WERI-Rb-1 (cell line): ENCODE results near the gene POMT2.

Source experiments
- DNase-seq: peaks from one replicate; pipeline ENCODE4 v3.0.0-alpha.2; 2020
- H3K27ac ChIP-seq: fragments of 250-450 bp; sonication (Bioruptor Pico); 2 replicates; pipeline ENCODE4 v1.5.1; 2020; ENCODE audit warnings: mild to moderate bottlenecking, moderate library complexity
- H3K27me3 ChIP-seq: fragments of 250-450 bp; sonication (Bioruptor Pico); 2 replicates; pipeline ENCODE4 v1.5.1; 2021; ENCODE audit warnings: mild to moderate bottlenecking, low read depth, moderate library complexity; ENCODE audit not compliant: insufficient read depth, severe bottlenecking
- H3K36me3 ChIP-seq: fragments of 250-450 bp; sonication (Bioruptor Pico); 2 replicates; pipeline ENCODE4 v1.5.1; 2020; ENCODE audit warnings: mild to moderate bottlenecking, moderate library complexity
- H3K4me3 ChIP-seq: 2 replicates; pipeline ENCODE4 v1.5.1; 2011; ENCODE audit warnings: low read depth, mild to moderate bottlenecking, control low read depth, low read length
- H3K9me3 ChIP-seq: fragments of 250-450 bp; sonication (Bioruptor Pico); 2 replicates; pipeline ENCODE4 v1.5.1; 2021; ENCODE audit warnings: mild to moderate bottlenecking, moderate library complexity; ENCODE audit not compliant: severe bottlenecking
- CTCF ChIP-seq: IDR thresholded peaks from 2 replicates; pipeline ENCODE4 v1.5.1; 2011; ENCODE audit warnings: low read depth, mild to moderate bottlenecking, control low read depth, inconsistent platforms, low read length

Gene POMT2

DNA sequence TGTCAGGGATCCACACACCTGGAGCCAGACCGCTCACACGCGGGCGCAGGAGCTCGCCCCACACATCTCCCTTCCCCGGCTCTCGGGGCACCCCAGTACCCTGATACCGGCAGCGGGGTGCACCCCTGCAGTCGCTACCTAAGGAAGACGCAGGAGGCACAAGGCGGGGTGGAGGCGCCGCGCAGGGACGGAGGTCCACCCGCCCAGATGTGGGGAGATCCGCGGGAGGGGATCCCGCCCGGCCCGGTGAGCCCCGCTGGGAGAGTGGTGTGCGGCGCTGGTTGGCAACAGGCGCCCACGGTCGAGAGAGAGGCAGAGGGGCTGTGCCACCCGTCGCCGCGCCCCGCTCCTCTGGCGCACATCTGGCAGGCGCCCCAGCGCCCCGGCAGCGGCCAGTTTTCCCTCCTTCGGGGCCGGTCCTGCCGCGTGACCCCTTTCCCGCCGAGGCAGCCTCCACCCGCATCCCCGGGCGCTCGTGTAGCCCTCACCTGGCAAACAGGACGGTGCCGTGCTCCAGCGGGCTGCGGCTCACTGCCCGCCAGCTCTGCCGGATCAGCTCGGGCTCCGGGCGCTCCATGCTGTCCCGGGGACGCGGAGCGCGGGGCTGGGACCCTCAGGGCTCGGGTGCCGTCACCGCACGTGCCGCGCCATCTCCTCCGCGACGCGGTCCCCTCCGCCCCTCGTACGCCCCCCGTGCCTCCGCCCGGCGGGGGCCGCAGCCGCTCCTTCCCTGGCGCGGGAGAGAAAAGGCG lies 50.1 kb downstream of the POMT2 start:
- Histone ChIP-seq H3K36me3 (no peaks in the 10 kb centered on the region), H3K9me3 (peaks cover 3% of the 10 kb centered on the region), H3K27me3 (no peaks in the 10 kb centered on the region), H3K27ac (no peak overlapping the region), H3K4me3 (no peak overlapping the region)
- no peak for DNase-seq
- TF ChIP-seq CTCF = no peak

GRCh38 chr14:77268989-77269600 lies 51.6 kb downstream of the POMT2 start:
- peak; percentile 35 for DNase-seq
- no peak for TF ChIP-seq CTCF
- no peak overlapping the region for H3K27ac ChIP-seq
- H3K4me3 ChIP-seq = no peak overlapping the region
- no peaks in the 10 kb centered on the region for H3K27me3 ChIP-seq
- peaks cover 3% of the 10 kb centered on the region for H3K9me3 ChIP-seq
- no peaks in the 10 kb centered on the region for H3K36me3 ChIP-seq

DNA sequence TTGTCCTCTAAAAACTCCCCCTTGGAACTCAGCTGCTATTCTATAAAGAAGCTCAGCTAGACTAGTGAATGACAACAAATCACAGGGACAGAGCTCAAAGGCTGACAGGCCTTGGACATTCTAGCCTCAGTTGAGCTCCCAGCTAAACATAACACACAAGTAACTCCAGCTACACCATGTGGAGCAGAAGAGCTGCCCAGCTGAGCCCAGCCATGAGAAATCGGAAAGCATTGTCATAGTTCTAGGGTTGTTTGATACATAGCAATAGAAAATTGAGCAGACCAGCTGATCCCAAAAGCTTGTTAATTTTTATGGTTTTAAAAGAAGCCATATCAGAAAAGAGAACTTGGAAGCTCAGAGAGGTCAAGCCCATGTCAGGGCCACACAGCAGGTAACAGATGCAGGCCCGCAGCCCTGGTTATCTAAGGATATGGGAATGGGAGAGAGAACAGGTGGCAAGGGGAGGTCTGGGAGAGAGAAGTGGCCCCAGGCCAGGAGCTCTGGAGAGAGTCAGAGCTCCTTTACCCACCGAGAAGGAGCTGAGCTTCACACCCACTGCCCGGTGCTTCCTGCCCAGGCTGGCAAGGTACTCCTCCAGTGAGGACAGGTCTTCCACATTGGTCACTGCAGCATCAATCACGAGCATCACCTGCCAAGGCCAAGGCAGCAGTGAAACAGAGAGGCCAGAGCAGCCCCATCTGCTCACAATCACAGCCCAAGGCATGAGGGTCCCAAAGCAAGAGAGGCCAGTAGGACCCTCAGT lies 52.6 kb downstream of the POMT2 start:
- Histone ChIP-seq H3K4me3 (no peak overlapping the region), H3K9me3 (peaks cover 3% of the 10 kb centered on the region), H3K27ac (no peak overlapping the region), H3K27me3 (no peaks in the 10 kb centered on the region), H3K36me3 (no peaks in the 10 kb centered on the region)
- no peak for TF ChIP-seq CTCF
- DNase-seq = no peak

DNA sequence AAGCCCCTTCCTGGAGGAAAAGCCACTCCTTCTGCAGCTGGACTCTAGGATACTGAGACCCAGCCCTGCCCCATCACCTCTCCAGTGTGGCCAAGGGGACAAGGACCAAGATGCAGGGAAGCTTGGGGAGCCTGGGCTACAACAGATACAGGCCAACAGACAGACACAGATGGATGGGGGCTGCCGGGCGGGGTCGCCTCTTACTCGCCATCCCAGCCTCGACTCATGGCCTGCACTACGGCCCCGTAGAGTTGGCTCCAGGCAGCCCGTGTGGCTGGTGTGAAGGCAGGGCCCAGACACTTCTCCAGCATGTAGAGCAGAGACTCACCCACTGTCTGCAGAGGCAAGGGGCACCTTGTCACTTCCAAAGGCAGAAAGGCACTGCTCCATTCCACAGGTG lies 54.3 kb downstream of the POMT2 start:
- no peak overlapping the region for H3K4me3 ChIP-seq
- no peaks in the 10 kb centered on the region for H3K36me3 ChIP-seq
- no peak for DNase-seq
- no peaks in the 10 kb centered on the region for H3K27me3 ChIP-seq
- H3K27ac ChIP-seq = no peak overlapping the region
- no peak for TF ChIP-seq CTCF
- peaks cover 3% of the 10 kb centered on the region for H3K9me3 ChIP-seq

DNA sequence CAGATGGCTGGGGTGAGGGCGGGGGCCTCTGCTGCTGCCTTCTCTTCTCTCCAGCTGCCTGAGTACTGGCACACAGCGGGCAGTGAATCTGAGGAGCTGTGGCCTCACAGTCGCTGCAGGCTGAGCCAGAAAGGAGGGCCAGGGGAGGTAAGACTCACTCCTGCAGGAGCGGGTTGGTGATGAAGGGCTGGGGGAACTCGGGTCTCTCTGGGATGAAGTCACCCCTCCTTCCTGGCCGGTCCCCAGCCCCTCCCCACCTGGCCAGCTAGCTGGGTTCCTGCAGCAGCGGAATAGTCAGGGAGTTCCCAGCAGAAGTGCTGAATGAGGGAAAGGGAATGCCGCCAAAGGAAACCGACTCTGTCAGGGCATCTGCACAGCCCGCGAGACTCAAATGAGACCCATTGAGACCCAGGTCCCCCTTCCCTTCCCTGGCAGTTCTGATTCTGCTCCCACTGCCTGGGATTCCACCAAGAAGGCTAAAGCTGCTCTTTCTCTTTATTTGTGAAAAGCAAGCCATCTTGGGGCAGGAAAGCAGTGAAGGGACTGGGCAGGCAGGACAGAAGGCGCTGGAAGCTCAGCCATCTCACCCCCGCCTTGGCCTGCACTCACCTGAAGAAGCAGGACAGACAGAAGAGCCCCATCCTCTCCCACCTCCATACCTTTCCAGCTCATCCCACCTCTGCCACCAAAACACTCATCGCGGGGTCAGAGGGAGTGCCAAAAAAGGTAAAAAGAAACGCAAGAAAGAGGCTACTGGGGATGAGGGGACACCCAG lies 54.9 kb downstream of the POMT2 start:
- Histone ChIP-seq H3K27me3 (no peaks in the 10 kb centered on the region), H3K4me3 (no peak overlapping the region), H3K27ac (no peak overlapping the region), H3K9me3 (peaks cover 3% of the 10 kb centered on the region), H3K36me3 (no peaks in the 10 kb centered on the region)
- no peak for DNase-seq
- no peak for TF ChIP-seq CTCF
